Skin epidermis (tissue), 12 donors: ENCODE measurements around the gene TEAD4.

Experiments
- H3K27ac ChIP-seq, 21 experiments: fragments of 200-600 bp; sonication (generic) in 11 of 21; one replicate each; pipeline ENCODE4 v1.5.0; 2020; ENCODE audit warnings: mild to moderate bottlenecking in 3 of 21, inconsistent platforms in 2 of 21, moderate library complexity in 2 of 21
- H3K4me3 ChIP-seq, 7 experiments: fragments of 200-600 bp; sonication (generic) in 2 of 7; one replicate each; pipeline ENCODE4 v1.5.0; 2020; ENCODE audit warnings: inconsistent platforms in 2 of 7, mild to moderate bottlenecking in 2 of 7, moderate library complexity in 1 of 7

Gene TEAD4

DNA sequence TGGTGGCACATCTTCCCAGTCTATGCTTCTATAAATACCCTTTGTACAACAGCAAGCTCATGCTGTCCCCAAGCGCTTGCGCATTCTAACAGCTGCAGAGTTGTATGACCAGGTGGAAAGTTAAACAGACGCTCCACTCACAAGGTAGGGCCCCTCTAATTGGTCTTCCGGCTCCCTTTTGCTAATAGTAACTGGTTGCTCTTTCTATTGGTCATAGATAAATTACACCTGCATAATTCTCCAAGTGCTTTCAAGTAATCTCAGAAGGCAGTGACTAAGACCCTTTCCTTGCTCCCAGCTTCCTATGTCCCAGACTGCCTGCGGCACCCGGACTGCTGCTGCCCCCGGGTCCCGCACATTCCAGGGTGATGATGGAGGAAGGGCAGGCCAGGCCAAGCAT lies 111.9 kb downstream of the TEAD4 start:
- Histone ChIP-seq H3K4me3 (no peak overlapping the region), H3K27ac (no peak overlapping the region)

GRCh38 chr12:3071710-3072109 lies 112.5 kb downstream of the TEAD4 start:
- Histone ChIP-seq H3K27ac (no peak overlapping the region), H3K4me3 (no peak overlapping the region)

- Histone ChIP-seq H3K27ac (no peak overlapping the region), H3K4me3 (no peak overlapping the region)
These were observed 114.4 kb downstream of the TEAD4 start for GRCh38 chr12:3073438-3074250.

DNA sequence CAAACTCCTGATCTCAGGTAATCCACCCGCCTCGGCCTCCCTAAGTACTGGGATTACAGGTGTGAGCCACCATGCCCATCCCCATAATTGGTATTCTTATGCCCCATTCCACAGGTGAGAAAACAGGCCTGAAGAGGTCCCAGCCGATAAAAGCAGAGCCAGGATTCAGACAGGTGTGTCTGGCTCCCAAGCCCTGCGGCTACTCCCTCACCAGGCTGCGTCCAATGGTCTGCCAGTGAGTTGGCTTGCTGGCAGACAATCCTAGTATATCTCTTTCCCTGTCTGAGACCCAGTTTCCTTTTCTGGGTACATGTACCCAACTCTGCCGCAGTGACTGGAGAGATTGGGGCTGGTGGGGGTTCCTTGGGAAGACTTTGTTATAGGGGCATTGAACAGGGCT lies 116.1 kb downstream of the TEAD4 start:
- H3K27ac ChIP-seq, result no peak overlapping the region
- H3K4me3 ChIP-seq, result no peak overlapping the region

- peak within 1 kb of the TSS; percentile 62 to 89 (median 81) for H3K4me3 ChIP-seq
- peak within 1 kb of the TSS; percentile 57 to 97 (median 86) for H3K27ac ChIP-seq
These were observed 117.8 kb downstream of the TEAD4 start, which contains the start of gene TSPAN9 for GRCh38 chr12:3076730-3077571. TSS of gene TSPAN9 (plus strand) at chr12:3077379. CDS start at chr12:3201194, 123,815 bp downstream.

DNA sequence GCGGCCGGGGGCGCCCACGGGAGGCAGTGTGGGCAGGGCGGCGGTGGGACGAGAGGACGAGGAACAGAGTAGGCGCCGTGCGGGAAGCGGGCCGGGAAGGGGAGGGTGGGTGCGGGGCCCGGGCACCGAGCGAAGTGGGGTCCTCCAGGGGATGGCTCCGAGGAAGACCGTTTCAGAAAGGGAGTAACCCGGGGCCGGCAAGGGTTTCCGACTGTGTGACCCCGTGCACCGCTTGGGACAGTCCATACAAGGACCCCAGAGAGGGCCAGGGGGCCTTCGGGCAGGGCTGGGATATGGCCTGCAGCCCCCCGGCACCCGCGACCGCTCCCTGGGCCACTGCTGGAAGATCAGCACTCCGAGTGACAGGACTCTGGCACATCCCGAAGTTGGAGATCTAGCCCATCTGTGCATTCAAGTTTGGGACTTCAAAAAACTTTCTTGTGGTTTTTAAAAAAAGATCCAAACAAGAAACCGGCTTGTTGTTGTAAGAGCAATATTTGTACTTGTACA lies 118.4 kb downstream of the TEAD4 start:
- H3K4me3 ChIP-seq, result peak overlapping the region; percentile 62 to 89 (median 81)
- peak overlapping the region; percentile 57 to 97 (median 86) for H3K27ac ChIP-seq

DNA sequence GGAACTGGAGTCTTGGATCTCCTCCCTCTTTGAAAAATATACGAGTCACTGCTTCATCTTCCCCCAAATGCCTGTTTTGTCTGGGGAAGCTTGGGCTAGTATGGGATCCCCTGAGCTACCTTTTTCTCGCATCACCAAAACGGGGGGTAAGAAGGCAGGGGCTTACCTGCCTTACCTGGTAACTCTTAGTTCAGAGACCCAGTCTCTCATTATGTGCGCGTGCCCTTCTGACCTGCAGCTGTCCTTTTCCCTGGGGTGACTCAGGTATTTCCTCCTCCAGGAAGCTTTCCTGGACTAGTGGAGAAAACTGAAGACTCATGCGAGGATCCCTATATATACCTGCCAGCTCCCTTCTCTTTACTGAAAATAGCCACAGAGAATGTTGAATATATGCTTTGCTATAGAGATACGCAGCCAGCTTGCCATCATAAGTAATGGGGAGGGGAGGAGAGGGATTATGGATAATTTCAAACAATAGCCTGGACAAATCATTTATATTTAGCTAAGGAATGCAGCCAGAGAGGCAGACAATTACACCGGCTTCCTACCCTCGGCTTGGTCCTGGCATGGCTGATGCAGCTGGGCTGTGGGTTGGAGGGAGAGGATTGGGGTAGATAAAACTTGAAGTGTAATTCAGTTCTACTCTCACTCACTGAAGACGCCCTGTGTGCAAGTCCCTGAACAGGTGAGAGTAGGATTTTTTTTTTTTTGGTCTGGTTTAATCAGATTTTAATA lies 119.1 kb downstream of the TEAD4 start:
- H3K4me3 ChIP-seq, result peak overlapping the region; percentile 62 to 89 (median 81)
- H3K27ac ChIP-seq, result peak overlapping the region in 14 of 21 experiments; percentile 76 to 97 (median 86)

DNA sequence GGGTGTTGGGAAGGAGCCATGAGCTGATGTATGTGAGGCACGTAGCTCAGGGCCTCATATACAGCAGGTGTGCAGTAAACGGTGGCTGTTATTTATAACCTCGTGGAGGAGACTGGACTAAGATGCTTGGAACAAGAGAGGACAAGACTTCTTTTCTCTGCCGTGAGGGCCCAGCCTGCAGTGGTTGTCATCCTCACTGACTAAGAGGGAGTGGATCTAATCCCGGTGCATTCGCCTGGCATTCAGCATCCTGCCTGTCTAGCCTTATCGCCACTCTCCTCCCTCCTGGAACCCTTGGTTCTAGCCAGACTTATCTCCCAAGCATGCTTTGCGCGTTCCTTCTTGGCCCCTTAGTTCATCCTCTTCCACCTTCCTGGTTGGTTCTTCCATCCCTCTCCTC lies 121.9 kb downstream of the TEAD4 start:
- Histone ChIP-seq H3K27ac (peak overlapping the region in 2 of 21 experiments; percentile 16 to 21), H3K4me3 (no peak overlapping the region)

- Histone ChIP-seq H3K27ac (peak overlapping the region in 1 of 21 experiments; percentile 16), H3K4me3 (no peak overlapping the region)
These were observed 122.7 kb downstream of the TEAD4 start for GRCh38 chr12:3081886-3082285.

DNA sequence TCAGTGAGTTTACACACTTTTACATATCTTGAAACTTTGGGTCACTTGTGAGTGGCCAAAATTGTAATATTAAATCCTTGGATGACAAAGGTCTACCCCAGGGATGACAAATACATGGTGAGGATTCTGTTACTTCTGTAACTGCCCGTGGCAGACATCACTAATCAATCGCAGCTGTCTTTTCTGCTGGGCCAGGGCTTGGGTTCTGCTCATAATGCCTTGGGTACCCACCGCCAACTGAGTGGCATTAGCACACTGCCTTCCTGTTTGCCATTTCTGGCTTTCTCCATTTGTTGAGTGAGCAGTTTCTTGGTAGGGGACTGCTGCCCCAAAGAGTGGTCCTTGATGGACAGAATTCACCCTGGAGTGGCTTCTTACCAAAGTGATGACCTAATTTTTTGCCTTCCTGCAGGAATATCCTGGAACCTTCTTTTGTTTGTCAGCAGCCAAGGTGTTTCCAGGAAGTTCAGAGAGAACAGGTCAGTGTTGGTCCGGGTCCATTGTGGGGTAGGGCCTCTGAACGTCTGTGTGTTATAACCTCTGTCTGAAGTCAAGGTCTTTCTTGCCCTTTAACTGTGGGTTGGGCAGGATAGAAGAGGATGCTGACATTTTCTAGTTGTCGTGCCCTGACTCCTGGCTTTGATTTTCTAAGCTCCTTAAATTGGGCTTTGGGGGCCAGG lies 124.2 kb downstream of the TEAD4 start:
- Histone ChIP-seq H3K27ac (peak overlapping the region in 3 of 21 experiments; percentile 22 to 37 (median 25)), H3K4me3 (no peak overlapping the region)

GRCh38 chr12:3083921-3084347 lies 124.7 kb downstream of the TEAD4 start:
- Histone ChIP-seq H3K27ac (peak overlapping the region in 3 of 21 experiments; percentile 22 to 48 (median 25)), H3K4me3 (no peak overlapping the region)

GRCh38 chr12:3084742-3085141 lies 125.5 kb downstream of the TEAD4 start:
- Histone ChIP-seq H3K27ac (peak overlapping the region in 3 of 21 experiments; percentile 22 to 48 (median 25)), H3K4me3 (no peak overlapping the region)

DNA sequence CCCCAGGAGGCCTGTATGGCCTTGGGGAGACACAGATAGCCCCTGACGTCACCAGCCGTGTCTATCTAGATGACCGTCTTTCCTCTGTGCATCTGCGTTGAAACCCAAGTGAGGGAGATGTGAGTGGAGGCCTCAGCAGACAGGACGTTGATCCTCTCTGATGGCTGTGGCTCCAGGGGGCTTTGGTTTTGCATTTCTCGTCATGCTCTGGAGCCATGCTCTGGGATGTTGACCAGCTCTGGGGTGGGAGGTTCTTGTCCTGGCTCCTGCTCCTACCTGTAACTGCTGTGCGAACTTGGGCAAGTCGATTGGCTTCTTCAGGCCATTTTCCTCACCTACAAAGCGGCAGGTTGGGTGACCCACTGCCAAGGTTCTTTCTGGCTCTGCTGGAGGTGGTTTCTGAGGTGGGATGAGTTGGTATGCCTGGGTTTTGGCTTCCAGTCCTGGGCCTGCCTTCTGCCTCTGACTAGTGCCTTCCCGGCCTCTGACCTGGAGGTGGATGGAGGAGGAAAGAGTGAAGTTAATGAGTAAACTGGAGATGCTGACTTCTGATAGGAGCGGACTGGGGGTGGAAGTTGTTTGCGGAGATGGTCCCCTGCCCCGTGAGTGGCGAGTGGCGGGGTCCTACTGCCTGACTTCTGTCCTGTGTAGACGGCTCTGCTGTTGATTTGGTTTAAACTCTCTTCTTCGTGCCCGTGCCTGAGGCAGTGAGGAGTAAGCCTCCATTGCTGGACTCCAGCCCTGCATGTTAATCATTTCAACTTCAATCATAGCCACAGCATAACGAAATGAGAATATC lies 126.3 kb downstream of the TEAD4 start:
- Histone ChIP-seq H3K4me3 (no peak overlapping the region), H3K27ac (peak overlapping the region in 10 of 21 experiments; percentile 3 to 60 (median 28))

GRCh38 chr12:3086211-3086610 lies 127.0 kb downstream of the TEAD4 start:
- Histone ChIP-seq H3K4me3 (no peak overlapping the region), H3K27ac (peak overlapping the region in 8 of 21 experiments; percentile 3 to 58 (median 36))

- no peak overlapping the region for H3K4me3 ChIP-seq
These were observed 127.6 kb downstream of the TEAD4 start for GRCh38 chr12:3086729-3087323.

GRCh38 chr12:3087758-3088650 lies 128.8 kb downstream of the TEAD4 start:
- no peak overlapping the region for H3K4me3 ChIP-seq
- H3K27ac ChIP-seq, result peak overlapping the region in 10 of 21 experiments; percentile 15 to 61 (median 51)

More at GRCh38 chr12:3086729-3087323, 127.6 kb downstream of the TEAD4 start:
- H3K27ac ChIP-seq, result peak overlapping the region in 4 of 21 experiments; percentile 42 to 58 (median 48)

DNA sequence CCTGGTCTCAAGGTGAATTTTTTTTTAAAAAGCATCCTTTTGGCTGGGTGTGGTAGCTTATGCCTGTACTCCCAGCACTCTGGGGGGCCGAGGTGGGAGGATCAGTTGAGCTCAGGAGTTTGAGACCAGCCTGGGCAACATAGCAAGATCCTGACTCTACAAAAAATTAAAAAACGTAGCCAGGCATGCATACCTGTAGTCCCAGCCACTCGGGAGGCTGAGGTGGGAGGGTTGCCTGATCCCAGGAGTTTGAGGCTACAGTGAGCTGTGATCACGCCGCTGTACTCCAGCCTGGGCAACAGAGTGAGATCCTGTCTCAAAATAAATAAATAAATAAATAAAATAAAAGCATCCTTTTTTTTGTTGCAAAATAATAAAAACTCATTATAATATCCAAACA lies 130.4 kb downstream of the TEAD4 start:
- no peak overlapping the region for H3K27ac ChIP-seq

More for the DNA sequence above, 130.4 kb downstream of the TEAD4 start:
- H3K4me3 ChIP-seq, result no peak overlapping the region
